B cell (primary cell): ENCODE data around the gene DPH2. TPM values are rescaled to one million over a fixed set of nuclear protein-coding genes. Genes with fewer than 3 reads are reported as not detected.

ENCODE experiments used
- ATAC-seq: fragments of 200-7000 bp; cut with Tn5 transposase; one replicate; pipeline ENCODE4 v1.10.0; 2021; ENCODE audit warnings: low read depth, mild to moderate bottlenecking, moderate number of reproducible peaks, moderate library complexity
- CTCF ChIA-PET: fragments of 350-600 bp; sonication (Branson Sonifier 250); formaldehyde crosslinking; loops from one replicate; lab custom pipeline; 2021; ENCODE audit warnings: antibody characterized with exemption, inconsistent platforms; lab: Charles Lee
- POLR2A ChIA-PET: fragments of 350-600 bp; sonication (Branson Sonifier 250); formaldehyde crosslinking; loops from one replicate; lab custom pipeline; 2021; ENCODE audit warnings: antibody characterized with exemption; lab: Charles Lee
- DNase-seq: peaks from one replicate; pipeline ENCODE4 v3.0.0; 2013
- H2AFZ ChIP-seq: 2 replicates; pipeline ENCODE4 v1.6.1; 2012; ENCODE audit warnings: mild to moderate bottlenecking, low read depth, low read length; ENCODE audit not compliant: insufficient read depth, poor library complexity, severe bottlenecking
- H3K27ac ChIP-seq, 2 donors: 1 replicate in 1 of 2; 2 replicates in 1 of 2; pipeline ENCODE4 v1.5.1; 2012 to 2013; ENCODE audit warnings: low read length in 2 of 2, mild to moderate bottlenecking in 2 of 2, moderate library complexity in 1 of 2
- H3K27me3 ChIP-seq, 4 experiments: fragments of 200-600 bp in 1 of 4; sonication (generic) in 1 of 4; replicated peaks in 1 of 4; 1 replicate in 2 of 4; 2 replicates in 2 of 4; pipeline versions ENCODE4 v1.6.1 to v1.7.0; 2013 to 2016; ENCODE audit warnings: low read length in 3 of 4, mild to moderate bottlenecking in 2 of 4, mixed read lengths in 1 of 4, moderate library complexity in 1 of 4; ENCODE audit not compliant: insufficient read depth in 4 of 4, control insufficient read depth in 3 of 4; ENCODE audit errors: control extremely low read depth in 1 of 4
- H3K36me3 ChIP-seq, 2 experiments: replicated peaks in 1 of 2; 1 replicate in 1 of 2; 2 replicates in 1 of 2; pipeline versions ENCODE4 v1.6.1 to v1.7.1; 2013; ENCODE audit warnings: low read length in 1 of 2; ENCODE audit not compliant: insufficient read depth in 2 of 2, control insufficient read depth in 1 of 2; ENCODE audit errors: control extremely low read depth in 1 of 2, extremely low read depth in 1 of 2
- H3K4me1 ChIP-seq, 2 donors: fragments of 200-600 bp in 1 of 2; sonication (generic) in 1 of 2; 1 replicate in 1 of 2; 2 replicates in 1 of 2; pipeline versions ENCODE4 v1.5.1 to v1.6.1; 2013 to 2017; ENCODE audit warnings: low read length in 2 of 2; ENCODE audit not compliant: control insufficient read depth in 2 of 2, insufficient read depth in 2 of 2
- H3K4me2 ChIP-seq: replicated peaks from 2 replicates; pipeline ENCODE3; 2012; ENCODE audit warnings: mild to moderate bottlenecking, low read depth, low read length; ENCODE audit not compliant: poor library complexity, severe bottlenecking
- H3K4me3 ChIP-seq, 5 experiments: fragments of 200-600 bp in 1 of 5; sonication (generic) in 1 of 5; 1 replicate in 3 of 5; 2 replicates in 2 of 5; pipeline versions ENCODE4 v1.5.1 to v1.7.0; 2011 to 2016; ENCODE audit warnings: low read length in 4 of 5, mild to moderate bottlenecking in 4 of 5, low read depth in 2 of 5, control low read depth in 1 of 5, moderate library complexity in 1 of 5; ENCODE audit not compliant: insufficient read depth in 1 of 5; ENCODE audit errors: control extremely low read depth in 1 of 5, extremely low read depth in 1 of 5
- H3K79me2 ChIP-seq: fragments of 200-600 bp; sonication (generic); one replicate; pipeline ENCODE4 v1.6.0; 2016; ENCODE audit warnings: low read length; ENCODE audit not compliant: control insufficient read depth, insufficient read depth
- H3K9ac ChIP-seq: fragments of 200-600 bp; sonication (generic); 2 replicates; pipeline ENCODE4 v1.6.1; 2017; ENCODE audit warnings: mild to moderate bottlenecking, low read length, moderate library complexity
- H3K9me3 ChIP-seq, 3 donors: one replicate each; pipeline versions ENCODE4 v1.6.1 to v1.7.1; 2013; ENCODE audit warnings: low read length in 2 of 3; ENCODE audit not compliant: control insufficient read depth in 2 of 3, insufficient read depth in 1 of 3; ENCODE audit errors: control extremely low read depth in 1 of 3
- H4K20me1 ChIP-seq: 2 replicates; pipeline ENCODE4 v1.6.0; 2012; ENCODE audit warnings: mild to moderate bottlenecking, low read length; ENCODE audit not compliant: insufficient read depth, control insufficient read depth, poor library complexity, severe bottlenecking
- H3K27ac Mint-ChIP-seq: one replicate; pipeline ENCODE4 v1.8.0; 2021; ENCODE audit warnings: mixed read lengths
- H3K27me3 Mint-ChIP-seq: one replicate; pipeline ENCODE4 v1.8.0; 2021; ENCODE audit warnings: mixed read lengths
- H3K4me1 Mint-ChIP-seq: one replicate; pipeline ENCODE4 v1.8.0; 2021; ENCODE audit warnings: mixed read lengths
- H3K4me3 Mint-ChIP-seq: one replicate; pipeline ENCODE4 v1.8.0; 2021; ENCODE audit warnings: mixed read lengths
- H3K9me3 Mint-ChIP-seq: one replicate; pipeline ENCODE4 v1.8.0; 2022; ENCODE audit warnings: mixed read lengths; ENCODE audit not compliant: insufficient read depth
- CTCF ChIP-seq: fragments of 200-600 bp; IDR thresholded peaks from one replicate; pipeline ENCODE4 v1.8.0; 2022; ENCODE audit warnings: antibody characterized with exemption, mild to moderate bottlenecking
- EZH2 ChIP-seq: IDR thresholded peaks from 2 replicates; pipeline ENCODE4 v1.6.1; 2012; ENCODE audit warnings: borderline replicate concordance, low read depth, mild to moderate bottlenecking, moderate library complexity, low read length; ENCODE audit not compliant: insufficient read depth, poor library complexity, severe bottlenecking
- WGBS: methylation state at CpG from one replicate; pipeline ENCODE4 v1.1.5; 2013; ENCODE audit warnings: missing lambda C conversion rate; ENCODE audit not compliant: insufficient coverage; 5-methylcytosine and 5-hydroxymethylcytosine counted together
- intact Hi-C: fragments of 100-400 bp; cut with micrococcal nuclease; formaldehyde crosslinking; loops from one replicate; pipeline ENCODE4 v1.10.0; 2022
- polyA plus RNA-seq: library from polyadenylated mRNA; depleted of rRNA; stranded (reverse); fragments of >200 nt; gene quantifications from 2 replicates; pipeline ENCODE4 v1.2.3, GENCODE V29; 2012
- total RNA-seq, 2 donors: library from RNA; stranded (reverse); fragments of 120-200 nt in 1 of 2; gene quantifications; 1 replicate in 1 of 2; 2 replicates in 1 of 2; pipeline versions ENCODE4 v1.2.3 to v1.2.4, GENCODE V29; 2013 to 2022

Gene DPH2
- total and polyA plus RNA-seq, 2 donors (not counting 1 experiment from before 2014, with no cell fraction given), result 30.5 to 71.9 TPM

GRCh38 chr1:43936431-43937151 lies 33.2 kb upstream of the DPH2 start:
- H3K4me1 ChIP-seq, result peaks cover 29 to 30% of the 10 kb centered on the region in 2 donors
- H3K9me3 Mint-ChIP-seq, result no peaks in the 10 kb centered on the region
- WGBS, result 14% methylated on average over 55 of the region's 56 CpGs
- peaks cover 0 to 44% (median 26%) of the 10 kb centered on the region in 4 experiments for H3K27me3 ChIP-seq
- ChIA-PET POLR2A (no interaction called here), CTCF (interaction anchor here (1.4 to 10.3 kb wide), 3 partner anchors 9 to 172 kb away, joined by 3 to 118 read pairs (median 5); no protein-coding TSS in a partner anchor)
- H3K4me3 ChIP-seq, result peak overlapping the region in 2 of 5 experiments; percentile 38 to 52
- H3K4me2 ChIP-seq, result peak overlapping the region; percentile 74
- H4K20me1 ChIP-seq, result no peaks in the 10 kb centered on the region
- TF ChIP-seq CTCF (peak; percentile 11), EZH2 (no peak)
- peaks cover 21% of the 10 kb centered on the region for H3K4me1 Mint-ChIP-seq
- H3K36me3 ChIP-seq, result no peaks in the 10 kb centered on the region
- H2AFZ ChIP-seq, result no peak overlapping the region
- H3K27ac Mint-ChIP-seq, result no peak overlapping the region
- peak overlapping the region; percentile 80 for H3K4me3 Mint-ChIP-seq
- intact Hi-C loops, result no loop called here
- H3K9me3 ChIP-seq, result peaks cover 0 to 14% (median 0%) of the 10 kb centered on the region in 3 donors
- DNase-seq (peak; percentile 47), ATAC-seq (peak; percentile 41)
- H3K27me3 Mint-ChIP-seq, result peaks cover 26% of the 10 kb centered on the region
- peak overlapping the region; percentile 47 for H3K9ac ChIP-seq
- no peaks in the 10 kb centered on the region for H3K79me2 ChIP-seq
- no peak overlapping the region for H3K27ac ChIP-seq
